Neural cell (in vitro differentiated cells): ENCODE results near the gene MEGF11.

Experiments
- EP300 ChIP-seq: fragments of 450-650 bp; conservative IDR thresholded peaks from 2 replicates; pipeline ENCODE4 v1.6.1; 2014; ENCODE audit warnings: antibody characterized with exemption, mild to moderate bottlenecking, moderate library complexity; ENCODE audit not compliant: poor library complexity, severe bottlenecking
- EZH2 ChIP-seq: fragments of 200-600, 300-800 bp; shearing (Covaris generic), sonication (generic); IDR thresholded peaks from 2 replicates; pipeline ENCODE4 v1.6.1; 2014; ENCODE audit warnings: antibody characterized with exemption, low read length, borderline replicate concordance, mild to moderate bottlenecking; ENCODE audit not compliant: insufficient read depth, poor library complexity, severe bottlenecking
- POLR2AphosphoS5 ChIP-seq: IDR thresholded peaks from 2 replicates; pipeline ENCODE4 v1.6.1; 2012
- TF ChIP-seq, protein P1 (sequence below): fragments of 450-650 bp; IDR thresholded peaks from 2 replicates; pipeline ENCODE4 v1.5.1; 2014; ENCODE audit warnings: antibody characterized with exemption, mild to moderate bottlenecking, moderate library complexity; ENCODE audit not compliant: poor library complexity, severe bottlenecking
- TF ChIP-seq, protein P2 (sequence below): IDR thresholded peaks from 2 replicates; pipeline ENCODE4 v1.6.1; 2012; ENCODE audit warnings: borderline replicate concordance

DNA sequence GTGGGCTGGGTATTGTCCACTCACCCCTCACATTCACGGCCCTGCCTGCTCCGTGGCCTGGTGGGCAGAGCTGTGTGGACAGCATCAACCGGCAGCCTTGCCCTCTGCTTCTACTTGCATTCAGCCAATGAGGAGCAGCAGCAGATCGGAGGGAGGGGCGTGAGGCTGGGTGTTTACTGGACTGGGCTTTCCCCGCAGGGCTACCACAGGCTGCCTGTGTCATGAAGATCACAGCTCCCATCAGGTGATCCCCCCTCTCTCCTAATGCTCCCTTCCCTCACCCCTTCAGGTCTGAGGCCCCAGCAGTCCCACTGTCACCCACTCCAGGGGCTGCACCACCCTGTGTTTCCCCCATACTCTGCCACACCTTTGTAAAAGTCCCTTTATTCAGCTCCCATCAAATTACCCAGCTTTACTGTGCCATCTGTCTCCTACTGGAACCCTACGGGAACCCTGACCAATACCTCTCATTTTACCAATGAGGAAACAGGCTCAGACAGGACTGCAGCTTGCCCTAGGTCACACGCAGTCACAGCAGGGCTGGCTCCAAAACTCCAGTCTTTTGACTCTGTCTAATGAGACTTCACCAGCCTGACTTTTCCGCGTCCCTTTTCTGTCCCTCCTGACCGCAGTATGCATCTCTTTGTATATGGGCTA, 81.1 kb downstream of the MEGF11 start:
- TF ChIP-seq, protein P1, sequence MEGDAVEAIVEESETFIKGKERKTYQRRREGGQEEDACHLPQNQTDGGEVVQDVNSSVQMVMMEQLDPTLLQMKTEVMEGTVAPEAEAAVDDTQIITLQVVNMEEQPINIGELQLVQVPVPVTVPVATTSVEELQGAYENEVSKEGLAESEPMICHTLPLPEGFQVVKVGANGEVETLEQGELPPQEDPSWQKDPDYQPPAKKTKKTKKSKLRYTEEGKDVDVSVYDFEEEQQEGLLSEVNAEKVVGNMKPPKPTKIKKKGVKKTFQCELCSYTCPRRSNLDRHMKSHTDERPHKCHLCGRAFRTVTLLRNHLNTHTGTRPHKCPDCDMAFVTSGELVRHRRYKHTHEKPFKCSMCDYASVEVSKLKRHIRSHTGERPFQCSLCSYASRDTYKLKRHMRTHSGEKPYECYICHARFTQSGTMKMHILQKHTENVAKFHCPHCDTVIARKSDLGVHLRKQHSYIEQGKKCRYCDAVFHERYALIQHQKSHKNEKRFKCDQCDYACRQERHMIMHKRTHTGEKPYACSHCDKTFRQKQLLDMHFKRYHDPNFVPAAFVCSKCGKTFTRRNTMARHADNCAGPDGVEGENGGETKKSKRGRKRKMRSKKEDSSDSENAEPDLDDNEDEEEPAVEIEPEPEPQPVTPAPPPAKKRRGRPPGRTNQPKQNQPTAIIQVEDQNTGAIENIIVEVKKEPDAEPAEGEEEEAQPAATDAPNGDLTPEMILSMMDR = no peak
- TF ChIP-seq EP300 (no peak), EZH2 (no peak), POLR2AphosphoS5 (no peak)
- TF ChIP-seq, protein P2, sequence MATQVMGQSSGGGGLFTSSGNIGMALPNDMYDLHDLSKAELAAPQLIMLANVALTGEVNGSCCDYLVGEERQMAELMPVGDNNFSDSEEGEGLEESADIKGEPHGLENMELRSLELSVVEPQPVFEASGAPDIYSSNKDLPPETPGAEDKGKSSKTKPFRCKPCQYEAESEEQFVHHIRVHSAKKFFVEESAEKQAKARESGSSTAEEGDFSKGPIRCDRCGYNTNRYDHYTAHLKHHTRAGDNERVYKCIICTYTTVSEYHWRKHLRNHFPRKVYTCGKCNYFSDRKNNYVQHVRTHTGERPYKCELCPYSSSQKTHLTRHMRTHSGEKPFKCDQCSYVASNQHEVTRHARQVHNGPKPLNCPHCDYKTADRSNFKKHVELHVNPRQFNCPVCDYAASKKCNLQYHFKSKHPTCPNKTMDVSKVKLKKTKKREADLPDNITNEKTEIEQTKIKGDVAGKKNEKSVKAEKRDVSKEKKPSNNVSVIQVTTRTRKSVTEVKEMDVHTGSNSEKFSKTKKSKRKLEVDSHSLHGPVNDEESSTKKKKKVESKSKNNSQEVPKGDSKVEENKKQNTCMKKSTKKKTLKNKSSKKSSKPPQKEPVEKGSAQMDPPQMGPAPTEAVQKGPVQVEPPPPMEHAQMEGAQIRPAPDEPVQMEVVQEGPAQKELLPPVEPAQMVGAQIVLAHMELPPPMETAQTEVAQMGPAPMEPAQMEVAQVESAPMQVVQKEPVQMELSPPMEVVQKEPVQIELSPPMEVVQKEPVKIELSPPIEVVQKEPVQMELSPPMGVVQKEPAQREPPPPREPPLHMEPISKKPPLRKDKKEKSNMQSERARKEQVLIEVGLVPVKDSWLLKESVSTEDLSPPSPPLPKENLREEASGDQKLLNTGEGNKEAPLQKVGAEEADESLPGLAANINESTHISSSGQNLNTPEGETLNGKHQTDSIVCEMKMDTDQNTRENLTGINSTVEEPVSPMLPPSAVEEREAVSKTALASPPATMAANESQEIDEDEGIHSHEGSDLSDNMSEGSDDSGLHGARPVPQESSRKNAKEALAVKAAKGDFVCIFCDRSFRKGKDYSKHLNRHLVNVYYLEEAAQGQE = no peak
